ENCODE data around the gene CAP2.

CAP2 gene

GRCh38 chr6:17506962-17507361, 113.6 kb downstream of the CAP2 start:
- CTCF ChIA-PET: no interaction called here
- no peak for DNase-seq (ENCODE audit: low spot score)
- TF ChIP-seq CTCF (conservative IDR thresholded peaks at IDR 0.05; ENCODE audit: low read depth): no peak
- POLR2A ChIA-PET (ENCODE audit: low non-redundant PET): no interaction called here
- H3K27ac ChIP-seq: no peak overlapping the region

- ChIA-PET POLR2A (ENCODE audit: low non-redundant PET) (no interaction called here), CTCF (interaction anchor here (0.6 kb wide), 1 partner anchor 9 kb away, joined by 3 read pairs; no protein-coding TSS in a partner anchor)
- TF ChIP-seq CTCF (conservative IDR thresholded peaks at IDR 0.05; ENCODE audit: low read depth): no peak
- no peak for DNase-seq (ENCODE audit: low spot score)
- no peak overlapping the region for H3K27ac ChIP-seq
Measured at GRCh38 chr6:17511084-17511483, 117.7 kb downstream of the CAP2 start.

- no peak overlapping the region for H3K27ac ChIP-seq
- ChIA-PET CTCF (interaction anchor here (0.6 kb wide), 1 partner anchor 9 kb away, joined by 3 read pairs; no protein-coding TSS in a partner anchor), POLR2A (ENCODE audit: low non-redundant PET) (no interaction called here)
- no peak for TF ChIP-seq CTCF (conservative IDR thresholded peaks at IDR 0.05; ENCODE audit: low read depth)
- no peak for DNase-seq (ENCODE audit: low spot score)
Measured at GRCh38 chr6:17511580-17511979, 118.2 kb downstream of the CAP2 start.

- ChIA-PET CTCF (interaction anchor here (0.6 kb wide), 1 partner anchor 23 kb away, joined by 3 read pairs; no protein-coding TSS in a partner anchor), POLR2A (ENCODE audit: low non-redundant PET) (no interaction called here)
- no peak for DNase-seq (ENCODE audit: low spot score)
- TF ChIP-seq CTCF (conservative IDR thresholded peaks at IDR 0.05; ENCODE audit: low read depth): no peak
- peak overlapping the region; percentile 41 for H3K27ac ChIP-seq
Measured at GRCh38 chr6:17519120-17519519, 125.7 kb downstream of the CAP2 start.

GRCh38 chr6:17525637-17526036, 132.2 kb downstream of the CAP2 start:
- ChIA-PET POLR2A (ENCODE audit: low non-redundant PET) (no interaction called here), CTCF (interaction anchor here (0.6 to 0.7 kb wide), 2 partner anchors 29 to 551 kb away, joined by 3 read pairs; no protein-coding TSS in a partner anchor)
- no peak for TF ChIP-seq CTCF (conservative IDR thresholded peaks at IDR 0.05; ENCODE audit: low read depth)
- H3K27ac ChIP-seq: no peak overlapping the region
- no peak for DNase-seq (ENCODE audit: low spot score)

- CTCF ChIA-PET: no interaction called here
- no peak for DNase-seq (ENCODE audit: low spot score)
- H3K27ac ChIP-seq: no peak overlapping the region
- POLR2A ChIA-PET (ENCODE audit: low non-redundant PET): no interaction called here
- no peak for TF ChIP-seq CTCF (conservative IDR thresholded peaks at IDR 0.05; ENCODE audit: low read depth)
Measured at GRCh38 chr6:17527076-17527475, 133.7 kb downstream of the CAP2 start.

All from RWPE1 (cell line).